ENCODE data around the gene ARSB.

The ARSB gene

DNA sequence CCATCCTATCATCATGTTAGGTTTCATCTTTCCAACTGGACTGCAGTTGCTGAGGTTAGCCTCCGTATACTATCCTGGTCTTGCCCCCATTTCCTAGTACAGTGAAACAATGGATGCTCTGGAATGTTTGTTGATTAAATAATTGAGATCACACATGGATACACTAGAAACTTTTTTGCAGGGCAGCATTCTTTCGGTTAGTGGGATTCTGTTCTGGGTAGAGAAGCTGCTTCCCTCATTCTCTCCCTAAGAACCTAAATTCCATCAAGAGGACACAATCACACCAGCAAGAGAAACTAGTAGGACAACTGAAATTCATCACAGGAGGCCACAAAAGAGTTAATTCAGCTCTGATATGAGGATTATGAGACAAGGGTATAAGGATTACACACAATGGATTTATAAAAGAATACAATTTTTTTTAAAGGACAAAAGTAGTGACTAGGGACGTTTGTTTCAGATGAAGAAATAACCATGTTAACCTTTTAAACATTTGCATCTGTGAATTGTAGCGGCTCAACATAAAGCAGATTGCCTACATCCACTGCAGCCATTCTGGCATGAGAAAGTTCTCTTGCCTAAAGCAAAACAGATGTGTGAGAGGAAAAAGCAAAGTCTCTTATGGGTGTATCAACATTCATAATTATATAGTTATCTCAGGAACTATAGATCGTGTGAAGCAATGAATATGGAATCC, 173.8 kb downstream of the ARSB start:
- WGBS (ENCODE audit: insufficient coverage): no CpG with 5 or more reads among the region's 5 CpGs
- Histone ChIP-seq H3K36me3 (ENCODE audit: control insufficient read depth in 4 of 4, insufficient read depth in 4 of 4, low read length in 3 of 4) (peaks cover 0 to 12% (median 1%) of the 10 kb centered on the region in 4 experiments), H3K9me3 (ENCODE audit: control extremely low read depth in 1 of 5, control insufficient read depth in 4 of 5, insufficient read depth in 2 of 5, low read depth in 1 of 5, low read length in 4 of 5) (no peaks in the 10 kb centered on the region), H3K4me1 (ENCODE audit: control extremely low read depth in 1 of 4, control insufficient read depth in 4 of 4, insufficient read depth in 4 of 4, low read length in 3 of 4) (no peaks in the 10 kb centered on the region), H3K4me3 (ENCODE audit: control insufficient read depth in 1 of 7, extremely low read depth in 1 of 7, insufficient read depth in 4 of 7, low read depth in 2 of 7, low read length in 6 of 7) (no peak overlapping the region), H3K27ac (ENCODE audit: insufficient read depth in 1 of 2, low read depth in 1 of 2, low read length in 2 of 2, poor library complexity in 1 of 2, severe bottlenecking in 2 of 2) (no peak overlapping the region), H3K27me3 (replicated peaks in 2 of 5; ENCODE audit: control insufficient read depth in 4 of 5, insufficient read depth in 5 of 5, low read length in 4 of 5) (no peaks in the 10 kb centered on the region)
- CTCF ChIA-PET: no interaction called here
- POLR2A ChIA-PET: no interaction called here
- DNase-seq: no peak

DNA sequence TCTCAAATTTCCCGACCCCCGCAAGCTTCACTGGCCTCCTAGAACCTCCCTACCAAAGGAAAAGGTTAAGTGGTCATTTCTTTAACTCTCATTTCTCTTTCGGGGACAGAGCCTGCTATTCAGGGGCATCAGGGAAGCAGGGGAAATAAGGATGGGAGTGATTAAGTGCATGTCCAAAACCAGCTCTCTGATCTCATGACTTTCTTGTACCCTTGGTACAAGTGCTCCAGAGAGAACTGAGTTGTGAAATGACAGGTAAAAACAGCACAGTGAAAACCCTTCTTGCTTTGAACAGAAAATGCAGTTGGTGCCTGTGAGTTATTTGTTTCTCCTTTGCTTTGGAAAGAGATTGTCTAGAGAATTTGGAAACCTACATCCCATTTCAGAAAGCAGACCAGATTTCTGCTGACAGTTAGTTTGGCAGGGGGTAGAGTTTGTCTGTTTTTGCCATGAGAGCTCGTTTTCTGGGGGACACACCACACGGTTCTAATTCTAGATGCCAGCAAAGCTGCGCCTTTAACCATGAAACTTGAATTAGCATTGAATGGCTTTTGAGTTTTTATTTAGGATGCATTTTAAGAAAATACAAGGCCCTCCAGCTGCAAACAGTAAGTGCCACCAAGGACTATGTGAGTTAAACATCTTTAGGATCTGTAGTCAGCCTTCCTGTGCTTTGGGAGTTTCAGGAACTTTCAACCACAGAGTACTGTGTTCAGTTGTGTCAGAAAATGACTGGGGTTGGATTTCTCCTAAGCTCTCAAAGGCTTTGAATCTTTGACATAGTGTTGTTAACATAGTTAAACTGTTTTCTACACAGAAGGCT, 174.8 kb downstream of the ARSB start:
- 100% methylated on average over 3 of the region's 6 CpGs for WGBS (ENCODE audit: insufficient coverage)
- peaks cover 0 to 6% (median 1%) of the 10 kb centered on the region in 4 experiments for H3K36me3 ChIP-seq (ENCODE audit: control insufficient read depth in 4 of 4, insufficient read depth in 4 of 4, low read length in 3 of 4)
- ChIA-PET CTCF (interaction anchor here (0.5 kb wide), 1 partner anchor 18 kb away, joined by 3 read pairs; no protein-coding TSS in a partner anchor), POLR2A (no interaction called here)
- H3K27me3 ChIP-seq (replicated peaks in 2 of 5; ENCODE audit: control insufficient read depth in 4 of 5, insufficient read depth in 5 of 5, low read length in 4 of 5): no peaks in the 10 kb centered on the region
- no peak overlapping the region for H3K27ac ChIP-seq (ENCODE audit: insufficient read depth in 1 of 2, low read depth in 1 of 2, low read length in 2 of 2, poor library complexity in 1 of 2, severe bottlenecking in 2 of 2)
- no peaks in the 10 kb centered on the region for H3K4me1 ChIP-seq (ENCODE audit: control extremely low read depth in 1 of 4, control insufficient read depth in 4 of 4, insufficient read depth in 4 of 4, low read length in 3 of 4)
- no peak overlapping the region for H3K4me3 ChIP-seq (ENCODE audit: control insufficient read depth in 1 of 7, extremely low read depth in 1 of 7, insufficient read depth in 4 of 7, low read depth in 2 of 7, low read length in 6 of 7)
- no peak for DNase-seq
- H3K9me3 ChIP-seq (ENCODE audit: control extremely low read depth in 1 of 5, control insufficient read depth in 4 of 5, insufficient read depth in 2 of 5, low read depth in 1 of 5, low read length in 4 of 5): no peaks in the 10 kb centered on the region

DNA sequence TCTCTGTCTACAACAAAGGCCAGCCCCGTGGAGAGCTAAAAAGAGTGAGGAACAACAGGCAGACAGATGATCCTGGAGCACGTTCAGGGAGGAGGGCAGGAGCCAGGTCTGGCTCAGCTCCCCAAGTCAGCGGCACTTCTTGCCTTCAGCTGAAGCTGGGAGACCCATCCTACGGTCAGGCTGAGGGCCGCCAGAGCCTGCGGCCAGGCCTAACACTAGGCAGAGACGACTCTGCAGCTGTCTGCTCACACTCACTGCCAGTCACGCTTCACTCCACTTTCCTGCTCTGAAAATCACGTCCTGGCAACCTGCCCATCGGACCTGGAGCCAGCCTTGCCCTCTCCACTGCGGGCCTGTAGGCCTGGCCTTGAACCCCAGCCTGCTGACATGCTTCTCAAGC, 175.7 kb downstream of the ARSB start:
- ChIA-PET CTCF (no interaction called here), POLR2A (no interaction called here)
- WGBS (ENCODE audit: insufficient coverage): 93% methylated on average over 11 of the region's 11 CpGs
- Histone ChIP-seq H3K27ac (ENCODE audit: insufficient read depth in 1 of 2, low read depth in 1 of 2, low read length in 2 of 2, poor library complexity in 1 of 2, severe bottlenecking in 2 of 2) (no peak overlapping the region), H3K4me3 (ENCODE audit: control insufficient read depth in 1 of 7, extremely low read depth in 1 of 7, insufficient read depth in 4 of 7, low read depth in 2 of 7, low read length in 6 of 7) (no peak overlapping the region), H3K9me3 (ENCODE audit: control extremely low read depth in 1 of 5, control insufficient read depth in 4 of 5, insufficient read depth in 2 of 5, low read depth in 1 of 5, low read length in 4 of 5) (no peaks in the 10 kb centered on the region), H3K27me3 (replicated peaks in 2 of 5; ENCODE audit: control insufficient read depth in 4 of 5, insufficient read depth in 5 of 5, low read length in 4 of 5) (no peaks in the 10 kb centered on the region), H3K36me3 (ENCODE audit: control insufficient read depth in 4 of 4, insufficient read depth in 4 of 4, low read length in 3 of 4) (peaks cover 0 to 2% (median 0%) of the 10 kb centered on the region in 4 experiments), H3K4me1 (ENCODE audit: control extremely low read depth in 1 of 4, control insufficient read depth in 4 of 4, insufficient read depth in 4 of 4, low read length in 3 of 4) (no peaks in the 10 kb centered on the region)
- DNase-seq: no peak

DNA sequence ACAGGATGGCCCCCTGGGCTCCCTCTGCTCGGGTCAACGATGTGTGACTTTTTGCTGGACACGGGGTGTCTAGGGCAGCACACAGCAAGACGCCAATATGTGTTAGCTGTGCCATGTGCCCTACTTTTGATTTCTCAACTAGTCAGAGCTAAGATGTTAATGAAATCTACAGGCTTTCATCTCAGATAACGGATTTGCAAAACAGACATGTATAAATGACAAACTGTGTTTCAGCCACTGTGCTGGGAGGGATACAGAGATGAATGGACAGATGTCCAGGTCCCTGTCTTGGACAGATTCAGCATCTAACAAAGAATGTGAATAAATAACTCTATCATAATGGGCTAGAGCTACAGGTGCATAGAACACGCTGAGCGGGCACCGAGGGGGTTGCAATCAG, 176.3 kb downstream of the ARSB start:
- ChIA-PET POLR2A (no interaction called here), CTCF (interaction anchor here (0.6 kb wide), 1 partner anchor 19 kb away, joined by 3 read pairs; no protein-coding TSS in a partner anchor)
- no peak overlapping the region for H3K4me3 ChIP-seq (ENCODE audit: control insufficient read depth in 1 of 7, extremely low read depth in 1 of 7, insufficient read depth in 4 of 7, low read depth in 2 of 7, low read length in 6 of 7)
- peaks cover 0 to 2% (median 0%) of the 10 kb centered on the region in 4 experiments for H3K36me3 ChIP-seq (ENCODE audit: control insufficient read depth in 4 of 4, insufficient read depth in 4 of 4, low read length in 3 of 4)
- H3K9me3 ChIP-seq (ENCODE audit: control extremely low read depth in 1 of 5, control insufficient read depth in 4 of 5, insufficient read depth in 2 of 5, low read depth in 1 of 5, low read length in 4 of 5): no peaks in the 10 kb centered on the region
- no peaks in the 10 kb centered on the region for H3K4me1 ChIP-seq (ENCODE audit: control extremely low read depth in 1 of 4, control insufficient read depth in 4 of 4, insufficient read depth in 4 of 4, low read length in 3 of 4)
- WGBS (ENCODE audit: insufficient coverage): 97% methylated on average over 8 of the region's 8 CpGs
- no peak overlapping the region for H3K27ac ChIP-seq (ENCODE audit: insufficient read depth in 1 of 2, low read depth in 1 of 2, low read length in 2 of 2, poor library complexity in 1 of 2, severe bottlenecking in 2 of 2)
- H3K27me3 ChIP-seq (replicated peaks in 2 of 5; ENCODE audit: control insufficient read depth in 4 of 5, insufficient read depth in 5 of 5, low read length in 4 of 5): no peaks in the 10 kb centered on the region
- no peak for DNase-seq

DNA sequence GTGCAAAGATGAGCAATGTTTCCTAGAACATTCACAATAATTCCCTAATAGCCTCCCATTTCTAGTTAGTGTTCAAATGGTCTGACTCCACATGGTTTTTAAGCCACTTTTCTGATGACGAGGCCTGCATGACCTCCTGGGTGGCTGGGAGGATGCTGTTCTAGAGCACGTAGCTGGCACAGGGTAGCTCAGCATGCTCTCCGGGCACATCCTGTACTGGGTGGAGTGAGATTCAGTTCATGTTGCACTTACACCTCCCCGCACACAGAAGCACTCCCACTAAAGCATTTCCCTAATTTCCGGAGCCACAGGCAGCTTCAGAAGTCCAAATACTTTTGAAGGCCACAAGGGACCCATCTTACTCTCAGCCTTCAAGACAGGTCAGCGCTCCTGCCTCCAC, 176.7 kb downstream of the ARSB start:
- no peak overlapping the region for H3K27ac ChIP-seq (ENCODE audit: insufficient read depth in 1 of 2, low read depth in 1 of 2, low read length in 2 of 2, poor library complexity in 1 of 2, severe bottlenecking in 2 of 2)
- no peaks in the 10 kb centered on the region for H3K9me3 ChIP-seq (ENCODE audit: control extremely low read depth in 1 of 5, control insufficient read depth in 4 of 5, insufficient read depth in 2 of 5, low read depth in 1 of 5, low read length in 4 of 5)
- H3K4me3 ChIP-seq (ENCODE audit: control insufficient read depth in 1 of 7, extremely low read depth in 1 of 7, insufficient read depth in 4 of 7, low read depth in 2 of 7, low read length in 6 of 7): no peak overlapping the region
- H3K4me1 ChIP-seq (ENCODE audit: control extremely low read depth in 1 of 4, control insufficient read depth in 4 of 4, insufficient read depth in 4 of 4, low read length in 3 of 4): no peaks in the 10 kb centered on the region
- no peak for DNase-seq
- H3K36me3 ChIP-seq (ENCODE audit: control insufficient read depth in 4 of 4, insufficient read depth in 4 of 4, low read length in 3 of 4): peaks cover 0 to 2% (median under 1%) of the 10 kb centered on the region in 4 experiments
- ChIA-PET CTCF (interaction anchor here (0.6 kb wide), 1 partner anchor 20 kb away, joined by 3 read pairs; no protein-coding TSS in a partner anchor), POLR2A (no interaction called here)
- no peaks in the 10 kb centered on the region for H3K27me3 ChIP-seq (replicated peaks in 2 of 5; ENCODE audit: control insufficient read depth in 4 of 5, insufficient read depth in 5 of 5, low read length in 4 of 5)
- 100% methylated on average over 4 of the region's 6 CpGs for WGBS (ENCODE audit: insufficient coverage)

DNA sequence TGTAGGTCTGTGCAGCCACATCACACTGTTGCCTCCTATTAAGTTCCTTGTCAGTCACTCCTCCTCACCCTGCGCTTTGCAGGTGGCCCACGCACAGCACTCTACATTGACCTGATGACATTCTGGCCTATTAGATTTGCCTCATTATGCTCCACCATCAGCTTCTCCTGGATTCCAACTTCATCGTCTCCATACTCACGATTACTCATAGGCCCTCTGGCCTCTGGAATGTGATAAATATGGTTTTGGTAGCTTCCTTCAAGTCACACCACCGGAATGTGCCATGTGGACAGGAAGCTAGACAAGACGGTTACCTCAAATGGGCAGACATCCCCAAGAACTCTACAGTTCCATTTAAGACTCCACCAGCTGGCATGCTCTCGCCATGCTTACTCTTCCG, 178.6 kb downstream of the ARSB start:
- no peaks in the 10 kb centered on the region for H3K4me1 ChIP-seq (ENCODE audit: control extremely low read depth in 1 of 4, control insufficient read depth in 4 of 4, insufficient read depth in 4 of 4, low read length in 3 of 4)
- no peak for DNase-seq
- POLR2A ChIA-PET: no interaction called here
- H3K27ac ChIP-seq (ENCODE audit: insufficient read depth in 1 of 2, low read depth in 1 of 2, low read length in 2 of 2, poor library complexity in 1 of 2, severe bottlenecking in 2 of 2): no peak overlapping the region
- WGBS (ENCODE audit: insufficient coverage): 82% methylated on average over 4 of the region's 8 CpGs
- H3K4me3 ChIP-seq (ENCODE audit: control insufficient read depth in 1 of 7, extremely low read depth in 1 of 7, insufficient read depth in 4 of 7, low read depth in 2 of 7, low read length in 6 of 7): no peak overlapping the region
- H3K36me3 ChIP-seq (ENCODE audit: control insufficient read depth in 4 of 4, insufficient read depth in 4 of 4, low read length in 3 of 4): peaks cover 0 to 3% (median 1%) of the 10 kb centered on the region in 4 experiments
- H3K9me3 ChIP-seq (ENCODE audit: control extremely low read depth in 1 of 5, control insufficient read depth in 4 of 5, insufficient read depth in 2 of 5, low read depth in 1 of 5, low read length in 4 of 5): peaks cover 0 to 3% (median 1%) of the 10 kb centered on the region in 5 experiments
- H3K27me3 ChIP-seq (replicated peaks in 2 of 5; ENCODE audit: control insufficient read depth in 4 of 5, insufficient read depth in 5 of 5, low read length in 4 of 5): no peaks in the 10 kb centered on the region
- CTCF ChIA-PET: no interaction called here

DNA sequence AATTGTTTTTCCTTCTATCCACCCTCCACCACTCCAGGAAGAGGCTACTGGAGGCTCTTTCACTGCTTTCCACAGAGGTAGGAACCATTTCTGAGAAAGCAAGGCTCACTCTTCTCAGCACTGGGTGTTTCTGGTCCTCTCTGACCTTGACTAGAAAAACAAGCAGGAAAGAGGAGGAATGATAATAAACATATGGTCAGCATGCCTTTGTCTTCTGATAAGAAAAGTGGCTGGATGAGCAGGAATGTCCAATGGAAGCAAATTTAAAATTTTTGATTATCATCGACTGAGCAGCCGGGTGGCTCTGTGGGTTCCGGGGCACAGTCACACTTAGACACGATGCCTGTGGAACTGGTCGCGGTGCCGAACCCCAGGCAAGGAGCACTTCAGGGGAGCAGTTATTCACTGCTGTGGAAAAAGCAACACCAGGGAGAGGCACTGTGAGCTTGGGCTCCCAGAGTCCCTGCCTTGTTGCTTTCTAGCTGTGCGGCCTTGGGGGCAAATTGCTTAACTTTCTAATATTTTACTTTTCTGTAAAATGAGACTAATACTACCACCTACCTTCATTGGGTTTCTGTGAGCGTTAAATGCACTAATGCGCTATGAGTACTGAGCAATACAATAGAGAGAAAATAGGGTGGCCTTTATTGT, 179.5 kb downstream of the ARSB start:
- CTCF ChIA-PET: no interaction called here
- Histone ChIP-seq H3K27me3 (replicated peaks in 2 of 5; ENCODE audit: control insufficient read depth in 4 of 5, insufficient read depth in 5 of 5, low read length in 4 of 5) (no peaks in the 10 kb centered on the region), H3K36me3 (ENCODE audit: control insufficient read depth in 4 of 4, insufficient read depth in 4 of 4, low read length in 3 of 4) (peaks cover 0 to 10% (median 3%) of the 10 kb centered on the region in 4 experiments), H3K4me3 (ENCODE audit: control insufficient read depth in 1 of 7, extremely low read depth in 1 of 7, insufficient read depth in 4 of 7, low read depth in 2 of 7, low read length in 6 of 7) (no peak overlapping the region), H3K4me1 (ENCODE audit: control extremely low read depth in 1 of 4, control insufficient read depth in 4 of 4, insufficient read depth in 4 of 4, low read length in 3 of 4) (no peaks in the 10 kb centered on the region), H3K27ac (ENCODE audit: insufficient read depth in 1 of 2, low read depth in 1 of 2, low read length in 2 of 2, poor library complexity in 1 of 2, severe bottlenecking in 2 of 2) (no peak overlapping the region), H3K9me3 (ENCODE audit: control extremely low read depth in 1 of 5, control insufficient read depth in 4 of 5, insufficient read depth in 2 of 5, low read depth in 1 of 5, low read length in 4 of 5) (peaks cover 0 to 10% (median 8%) of the 10 kb centered on the region in 5 experiments)
- WGBS (ENCODE audit: insufficient coverage): 99% methylated on average over 7 of the region's 10 CpGs
- POLR2A ChIA-PET: no interaction called here
- DNase-seq: no peak

All from common myeloid progenitor, CD34-positive (primary cell).